OCI-LY3 (cell line): ENCODE results near the gene SNX30.

Experiments
- EZH2phosphoT487 ChIP-seq: fragments of 200-600 bp; shearing (Covaris generic); IDR thresholded peaks from 2 replicates; pipeline ENCODE4 v1.6.1; 2018; ENCODE audit warnings: antibody characterized with exemption, mixed run types, low read depth
- TF ChIP-seq, protein P1 (sequence below): fragments of 200-600, 300-600 bp; sonication (generic); IDR thresholded peaks from 2 replicates; pipeline ENCODE4 v1.5.1; 2014; ENCODE audit warnings: antibody characterized with exemption, low read length, low read depth

DNA sequence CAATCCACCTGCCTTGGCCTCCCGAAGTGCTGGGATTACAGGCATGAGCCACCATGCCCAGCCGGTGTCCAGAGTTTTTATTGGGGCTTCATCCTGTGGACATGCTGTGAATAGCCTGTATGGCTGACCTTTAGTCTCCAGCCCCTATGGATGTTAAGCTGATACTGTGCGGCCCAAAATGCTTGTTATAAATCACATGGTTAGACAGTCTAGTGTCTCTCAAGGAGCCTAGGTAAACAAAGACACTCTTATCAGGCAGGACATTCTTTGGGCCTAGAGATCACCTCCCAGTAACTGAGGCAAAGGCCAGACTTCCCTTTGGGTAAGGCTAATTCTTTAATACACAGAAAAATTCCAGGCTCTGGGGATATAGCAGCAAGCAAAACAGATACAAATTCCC lies 162.1 kb downstream of the SNX30 start:
- TF ChIP-seq, protein P1, sequence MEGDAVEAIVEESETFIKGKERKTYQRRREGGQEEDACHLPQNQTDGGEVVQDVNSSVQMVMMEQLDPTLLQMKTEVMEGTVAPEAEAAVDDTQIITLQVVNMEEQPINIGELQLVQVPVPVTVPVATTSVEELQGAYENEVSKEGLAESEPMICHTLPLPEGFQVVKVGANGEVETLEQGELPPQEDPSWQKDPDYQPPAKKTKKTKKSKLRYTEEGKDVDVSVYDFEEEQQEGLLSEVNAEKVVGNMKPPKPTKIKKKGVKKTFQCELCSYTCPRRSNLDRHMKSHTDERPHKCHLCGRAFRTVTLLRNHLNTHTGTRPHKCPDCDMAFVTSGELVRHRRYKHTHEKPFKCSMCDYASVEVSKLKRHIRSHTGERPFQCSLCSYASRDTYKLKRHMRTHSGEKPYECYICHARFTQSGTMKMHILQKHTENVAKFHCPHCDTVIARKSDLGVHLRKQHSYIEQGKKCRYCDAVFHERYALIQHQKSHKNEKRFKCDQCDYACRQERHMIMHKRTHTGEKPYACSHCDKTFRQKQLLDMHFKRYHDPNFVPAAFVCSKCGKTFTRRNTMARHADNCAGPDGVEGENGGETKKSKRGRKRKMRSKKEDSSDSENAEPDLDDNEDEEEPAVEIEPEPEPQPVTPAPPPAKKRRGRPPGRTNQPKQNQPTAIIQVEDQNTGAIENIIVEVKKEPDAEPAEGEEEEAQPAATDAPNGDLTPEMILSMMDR: no peak
- TF ChIP-seq EZH2phosphoT487: no peak
